ENCODE data around the gene HIVEP2. TPM values are rescaled to one million over a fixed set of nuclear protein-coding genes. Genes with fewer than 3 reads are reported as not detected.

Gene HIVEP2
- total RNA-seq, 4 donors from 2014 or later = 17.2 to 49.4 (median 21.6) TPM

DNA sequence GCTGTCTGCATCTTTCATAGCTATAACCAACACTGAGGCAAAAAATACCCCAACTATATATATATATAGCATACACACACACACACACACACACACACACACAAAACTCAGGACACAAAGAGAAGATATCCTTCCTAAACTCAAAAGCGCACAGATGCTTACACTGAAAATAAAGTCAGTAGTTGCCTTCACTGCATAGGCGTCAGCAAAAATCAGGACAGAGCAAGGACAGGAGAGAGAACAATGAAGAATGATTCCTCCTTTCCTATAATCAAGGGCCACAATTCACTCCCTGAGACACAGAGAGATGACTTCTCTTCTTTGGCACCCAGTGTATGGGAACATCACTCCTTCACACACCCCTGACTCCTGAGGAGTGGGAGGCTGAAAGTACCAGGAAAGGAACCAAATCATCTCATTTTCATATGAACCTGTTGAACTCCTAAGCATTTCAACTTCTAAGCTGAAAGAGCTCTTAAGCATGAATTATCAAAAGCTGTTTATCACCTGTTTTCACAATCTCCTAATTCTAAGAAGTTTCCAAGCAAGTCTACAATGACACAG is 141.4 kb downstream of the HIVEP2 start:
- TF ChIP-seq POLR2A (IDR thresholded peaks at IDR 0.05) = no peak
- TF ChIP-seq, protein P1, sequence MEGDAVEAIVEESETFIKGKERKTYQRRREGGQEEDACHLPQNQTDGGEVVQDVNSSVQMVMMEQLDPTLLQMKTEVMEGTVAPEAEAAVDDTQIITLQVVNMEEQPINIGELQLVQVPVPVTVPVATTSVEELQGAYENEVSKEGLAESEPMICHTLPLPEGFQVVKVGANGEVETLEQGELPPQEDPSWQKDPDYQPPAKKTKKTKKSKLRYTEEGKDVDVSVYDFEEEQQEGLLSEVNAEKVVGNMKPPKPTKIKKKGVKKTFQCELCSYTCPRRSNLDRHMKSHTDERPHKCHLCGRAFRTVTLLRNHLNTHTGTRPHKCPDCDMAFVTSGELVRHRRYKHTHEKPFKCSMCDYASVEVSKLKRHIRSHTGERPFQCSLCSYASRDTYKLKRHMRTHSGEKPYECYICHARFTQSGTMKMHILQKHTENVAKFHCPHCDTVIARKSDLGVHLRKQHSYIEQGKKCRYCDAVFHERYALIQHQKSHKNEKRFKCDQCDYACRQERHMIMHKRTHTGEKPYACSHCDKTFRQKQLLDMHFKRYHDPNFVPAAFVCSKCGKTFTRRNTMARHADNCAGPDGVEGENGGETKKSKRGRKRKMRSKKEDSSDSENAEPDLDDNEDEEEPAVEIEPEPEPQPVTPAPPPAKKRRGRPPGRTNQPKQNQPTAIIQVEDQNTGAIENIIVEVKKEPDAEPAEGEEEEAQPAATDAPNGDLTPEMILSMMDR (IDR thresholded peaks at IDR 0.05) = no peak
- no peak overlapping the region for H3K4me3 ChIP-seq (ENCODE audit: low read depth, poor library complexity, severe bottlenecking)
- intact Hi-C loops (cut with DNase I; ENCODE audit: low total_unique reads) = no loop called here
- 93 to 97% methylated on average over 2 of the region's 2 CpGs for WGBS, 2 donors
- no peak for DNase-seq (ENCODE audit: low spot score in 2 of 2)

DNA sequence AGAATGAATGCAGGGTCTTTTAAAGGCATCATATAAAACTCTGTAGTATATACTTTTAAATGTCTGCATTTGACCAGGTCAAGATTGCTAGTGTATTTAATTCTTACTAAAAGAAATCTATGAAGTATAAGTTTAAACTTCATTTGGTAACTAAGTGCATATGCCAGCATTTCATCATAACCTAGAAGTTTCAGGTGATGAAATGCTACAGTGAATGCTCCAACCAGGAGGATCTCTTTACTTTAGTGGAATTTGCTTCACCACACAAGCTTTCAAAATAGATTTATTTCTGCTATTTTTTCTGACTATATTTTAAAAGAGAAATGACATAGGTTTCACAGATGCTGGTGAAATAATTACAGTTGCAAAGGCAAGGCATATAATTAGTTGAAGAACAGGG is 141.9 kb downstream of the HIVEP2 start:
- H3K4me3 ChIP-seq (ENCODE audit: low read depth, poor library complexity, severe bottlenecking) = no peak overlapping the region
- intact Hi-C loops (cut with DNase I; ENCODE audit: low total_unique reads) = no loop called here
- TF ChIP-seq, protein P1 (IDR thresholded peaks at IDR 0.05) = no peak
- no peak for TF ChIP-seq POLR2A (IDR thresholded peaks at IDR 0.05)
- no peak for DNase-seq (ENCODE audit: low spot score in 2 of 2)

DNA sequence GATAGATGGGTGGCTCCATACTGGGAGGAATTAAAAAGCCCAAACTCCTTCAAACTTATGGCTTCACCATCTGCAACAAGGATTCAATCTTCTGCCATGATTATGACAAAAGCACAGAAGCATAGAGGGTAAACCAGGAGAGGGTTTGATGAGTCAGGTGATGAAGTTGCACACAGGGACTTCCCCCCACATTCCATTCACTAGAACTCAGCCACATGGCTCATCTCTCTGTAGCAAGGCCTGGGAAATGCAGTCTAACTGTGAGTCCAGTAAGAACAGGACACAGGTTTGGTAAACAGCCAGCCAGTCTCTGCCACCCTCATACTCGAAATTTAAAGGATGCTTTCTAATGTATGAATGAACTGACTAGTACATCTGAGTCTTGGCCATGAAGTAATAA is 142.9 kb downstream of the HIVEP2 start:
- DNase-seq (ENCODE audit: low spot score in 2 of 2) = no peak
- no peak overlapping the region for H3K4me3 ChIP-seq (ENCODE audit: low read depth, poor library complexity, severe bottlenecking)
- 62 to 74% methylated on average over 1 of the region's 1 CpG for WGBS, 2 donors
- TF ChIP-seq, protein P1 (IDR thresholded peaks at IDR 0.05) = no peak
- TF ChIP-seq POLR2A (IDR thresholded peaks at IDR 0.05) = no peak
- intact Hi-C loops (cut with DNase I; ENCODE audit: low total_unique reads) = no loop called here

DNA sequence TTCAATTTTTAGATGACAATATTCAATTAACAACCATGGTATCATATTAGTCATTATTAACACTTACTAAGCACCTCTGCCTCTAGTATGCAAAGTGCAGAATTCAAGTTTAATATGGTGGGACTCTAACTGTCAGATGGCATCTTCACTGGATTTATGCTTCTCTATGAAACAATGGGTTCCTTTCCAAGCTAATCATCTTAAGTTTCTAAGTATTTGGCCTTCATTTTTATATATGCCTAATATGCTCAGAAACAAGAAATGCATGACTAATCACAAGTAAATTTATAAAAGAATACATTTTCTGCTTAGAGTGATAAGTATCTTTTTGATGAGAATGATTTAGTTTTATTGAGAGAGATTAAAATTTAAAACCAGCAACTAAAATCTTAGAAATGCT is 144.7 kb downstream of the HIVEP2 start:
- TF ChIP-seq, protein P1 (IDR thresholded peaks at IDR 0.05) = no peak
- TF ChIP-seq POLR2A (IDR thresholded peaks at IDR 0.05) = no peak
- DNase-seq (ENCODE audit: low spot score in 2 of 2) = no peak
- intact Hi-C loops (cut with DNase I; ENCODE audit: low total_unique reads) = no loop called here
- no peak overlapping the region for H3K4me3 ChIP-seq (ENCODE audit: low read depth, poor library complexity, severe bottlenecking)

DNA sequence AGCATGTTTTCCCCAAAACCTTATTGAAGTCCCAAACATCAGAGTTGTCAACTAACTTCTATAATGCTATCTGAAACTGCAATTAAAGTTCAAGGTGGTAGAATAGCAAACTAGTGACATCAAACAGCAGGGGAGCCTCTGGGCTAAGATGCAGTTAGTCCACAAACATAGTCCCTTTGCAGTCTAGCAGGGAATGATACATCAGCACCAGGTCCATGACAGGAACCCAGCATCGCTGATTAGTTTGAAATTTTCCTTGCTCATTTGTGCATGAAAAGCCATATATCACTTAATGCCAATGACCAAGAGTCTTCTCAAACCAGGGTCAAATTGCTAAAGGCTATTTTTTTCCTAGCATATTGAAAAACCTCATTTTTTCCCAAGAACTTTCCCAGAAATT is 145.3 kb downstream of the HIVEP2 start:
- no peak overlapping the region for H3K4me3 ChIP-seq (ENCODE audit: low read depth, poor library complexity, severe bottlenecking)
- 95 to 97% methylated on average over 1 of the region's 1 CpG for WGBS, 2 donors
- intact Hi-C loops (cut with DNase I; ENCODE audit: low total_unique reads) = no loop called here
- DNase-seq (ENCODE audit: low spot score in 2 of 2) = no peak
- TF ChIP-seq, protein P1 (IDR thresholded peaks at IDR 0.05) = no peak
- TF ChIP-seq POLR2A (IDR thresholded peaks at IDR 0.05) = no peak

DNA sequence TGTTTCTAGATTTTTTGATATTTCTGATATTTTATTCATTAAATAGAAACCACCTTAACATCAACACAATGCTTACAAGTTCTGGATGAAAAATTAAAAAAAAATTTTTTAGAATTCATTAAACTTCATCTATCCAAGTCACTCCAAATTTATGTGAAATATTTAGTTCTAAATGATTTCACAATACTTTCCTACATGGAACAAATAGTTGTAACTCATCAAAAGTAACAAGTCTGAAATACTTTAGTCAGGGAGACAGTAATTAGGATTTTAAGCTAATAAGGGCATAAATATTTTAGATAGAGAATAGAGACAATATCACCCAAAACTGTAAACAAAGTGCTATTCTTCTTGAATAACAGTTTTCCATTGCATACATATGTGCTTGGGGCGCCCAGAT is 147.8 kb downstream of the HIVEP2 start:
- no peak for TF ChIP-seq POLR2A (IDR thresholded peaks at IDR 0.05)
- TF ChIP-seq, protein P1 (IDR thresholded peaks at IDR 0.05) = no peak
- intact Hi-C loops (cut with DNase I; ENCODE audit: low total_unique reads) = no loop called here
- DNase-seq (ENCODE audit: low spot score in 2 of 2) = no peak
- H3K4me3 ChIP-seq (ENCODE audit: low read depth, poor library complexity, severe bottlenecking) = no peak overlapping the region
- 94 to 97% methylated on average over 1 of the region's 1 CpG for WGBS, 2 donors

Data from lower leg skin (tissue), 4 donors.